ENCODE data around the gene PRPF8.

GRCh38 chr17:1713160-1713877 is 28.7 kb upstream of the PRPF8 start:
- no peak for TF ChIP-seq CTCF (IDR thresholded peaks at IDR 0.05; ENCODE audit: low read depth, low read length, missing input control)
- TF ChIP-seq ZBTB33 (IDR thresholded peaks at IDR 0.05), result no peak
- no peak for TF ChIP-seq JUND (IDR thresholded peaks at IDR 0.05)
- TF ChIP-seq RXRA (IDR thresholded peaks at IDR 0.05), result no peak

Data from liver (tissue), 3 donors.